K562 (cell line): ENCODE results near the gene TTC39C. TPM values are rescaled to one million over a fixed set of nuclear protein-coding genes. Genes with fewer than 3 reads are reported as not detected.

Experiments
- CSDE1 ChIP-seq, 2 experiments: fragments of 450-650 bp; IDR thresholded peaks; 2 replicates each; pipeline ENCODE4 v1.6.1; 2016; ENCODE audit warnings: mild to moderate bottlenecking in 1 of 2
- IRF2 ChIP-seq: sonication (generic); formaldehyde crosslinking; IDR thresholded peaks from 2 replicates; pipeline ENCODE4 v1.8.1; 2022; ENCODE audit warnings: mild to moderate bottlenecking, missing genetic modification reagents
- PHF20 ChIP-seq: fragments of 450-650 bp; IDR thresholded peaks from 2 replicates; pipeline ENCODE4 v1.6.1; 2018; ENCODE audit not compliant: partially characterized antibody
- ZNF184 ChIP-seq: sonication (generic); formaldehyde crosslinking; IDR thresholded peaks from 2 replicates; pipeline ENCODE4 v1.5.0; 2020; ENCODE audit warnings: missing genetic modification reagents
- polyA plus RNA-seq, 8 experiments: library from polyadenylated mRNA; depleted of rRNA in 4 of 8; stranded (reverse) in 5 of 8; unstranded in 3 of 8; fragments of >200 nt; fragmentation: Nextera tagmentation in 2 of 8; fragmentation: Illumina TruSeq in 1 of 8; extraction: Ambion mirVana in 2 of 8; extraction: Trizol in 1 of 8; gene quantifications; 2 replicates each; pipeline versions ENCODE4 v1.2.1 to v1.2.3, GENCODE V29; 2011 to 2014; ENCODE audit warnings: inconsistent platforms in 1 of 8, missing spikeins in 1 of 8
- total RNA-seq, 7 experiments: library from RNA; depleted of rRNA in 6 of 7; stranded (reverse); fragments of >200 nt in 6 of 7; fragmentation: Illumina TruSeq in 2 of 7; extraction: Trizol in 2 of 7; gene quantifications; 2 replicates each; pipeline versions ENCODE4 v1.2.1 to v1.2.3, GENCODE V29; 2011 to 2021; ENCODE audit warnings: low replicate concordance in 1 of 7
- TF ChIP-seq, protein P1 (sequence below): fragments of 250-450 bp; sonication (Bioruptor Pico); IDR thresholded peaks from 2 replicates; pipeline ENCODE4 v1.9.0; 2021; ENCODE audit warnings: mild to moderate bottlenecking, inconsistent platforms
- TF ChIP-seq, protein P2 (sequence below), 2 experiments: fragments of 150-350 bp in 1 of 2; IDR thresholded peaks; 2 replicates each; pipeline ENCODE4 v1.6.1; 2012 to 2016; ENCODE audit warnings: low read depth in 2 of 2, low read length in 2 of 2, mild to moderate bottlenecking in 1 of 2, moderate library complexity in 1 of 2

TTC39C gene
- total and polyA plus RNA-seq, 9 of the 15 experiments (the other 6 are each of a cell fraction or from before 2014, with no cell fraction given) = 0.01 to 0.58 (median 0.18) TPM; not detected in 5

DNA sequence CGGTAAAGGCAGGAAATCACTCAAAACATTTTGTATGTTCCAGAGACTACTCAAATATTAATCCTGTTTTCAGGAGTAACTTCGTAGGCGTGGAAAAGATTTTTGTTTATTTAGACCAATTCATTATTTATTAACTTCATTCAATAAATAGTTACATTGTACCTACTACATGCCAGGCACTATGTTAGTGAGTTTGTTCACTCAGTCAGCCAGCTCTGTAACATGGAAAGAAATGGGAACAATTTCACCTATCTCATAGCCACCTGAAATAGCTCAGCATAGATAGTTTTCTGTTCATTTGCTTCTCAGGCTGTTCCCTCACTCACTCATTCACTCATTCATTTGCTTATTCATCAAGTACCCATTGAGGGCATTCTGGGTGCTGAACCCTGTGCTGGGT, 34.6 kb downstream of the TTC39C start (continued):
- TF ChIP-seq, protein P1, sequence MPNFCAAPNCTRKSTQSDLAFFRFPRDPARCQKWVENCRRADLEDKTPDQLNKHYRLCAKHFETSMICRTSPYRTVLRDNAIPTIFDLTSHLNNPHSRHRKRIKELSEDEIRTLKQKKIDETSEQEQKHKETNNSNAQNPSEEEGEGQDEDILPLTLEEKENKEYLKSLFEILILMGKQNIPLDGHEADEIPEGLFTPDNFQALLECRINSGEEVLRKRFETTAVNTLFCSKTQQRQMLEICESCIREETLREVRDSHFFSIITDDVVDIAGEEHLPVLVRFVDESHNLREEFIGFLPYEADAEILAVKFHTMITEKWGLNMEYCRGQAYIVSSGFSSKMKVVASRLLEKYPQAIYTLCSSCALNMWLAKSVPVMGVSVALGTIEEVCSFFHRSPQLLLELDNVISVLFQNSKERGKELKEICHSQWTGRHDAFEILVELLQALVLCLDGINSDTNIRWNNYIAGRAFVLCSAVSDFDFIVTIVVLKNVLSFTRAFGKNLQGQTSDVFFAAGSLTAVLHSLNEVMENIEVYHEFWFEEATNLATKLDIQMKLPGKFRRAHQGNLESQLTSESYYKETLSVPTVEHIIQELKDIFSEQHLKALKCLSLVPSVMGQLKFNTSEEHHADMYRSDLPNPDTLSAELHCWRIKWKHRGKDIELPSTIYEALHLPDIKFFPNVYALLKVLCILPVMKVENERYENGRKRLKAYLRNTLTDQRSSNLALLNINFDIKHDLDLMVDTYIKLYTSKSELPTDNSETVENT (CRISPR knock-in tag) = no peak
- TF ChIP-seq CSDE1 (IDR thresholded peaks at IDR 0.05) (no peak), IRF2 (no peak), ZNF184 (CRISPR knock-in tag) (no peak), PHF20 (no peak)
- TF ChIP-seq, protein P2, sequence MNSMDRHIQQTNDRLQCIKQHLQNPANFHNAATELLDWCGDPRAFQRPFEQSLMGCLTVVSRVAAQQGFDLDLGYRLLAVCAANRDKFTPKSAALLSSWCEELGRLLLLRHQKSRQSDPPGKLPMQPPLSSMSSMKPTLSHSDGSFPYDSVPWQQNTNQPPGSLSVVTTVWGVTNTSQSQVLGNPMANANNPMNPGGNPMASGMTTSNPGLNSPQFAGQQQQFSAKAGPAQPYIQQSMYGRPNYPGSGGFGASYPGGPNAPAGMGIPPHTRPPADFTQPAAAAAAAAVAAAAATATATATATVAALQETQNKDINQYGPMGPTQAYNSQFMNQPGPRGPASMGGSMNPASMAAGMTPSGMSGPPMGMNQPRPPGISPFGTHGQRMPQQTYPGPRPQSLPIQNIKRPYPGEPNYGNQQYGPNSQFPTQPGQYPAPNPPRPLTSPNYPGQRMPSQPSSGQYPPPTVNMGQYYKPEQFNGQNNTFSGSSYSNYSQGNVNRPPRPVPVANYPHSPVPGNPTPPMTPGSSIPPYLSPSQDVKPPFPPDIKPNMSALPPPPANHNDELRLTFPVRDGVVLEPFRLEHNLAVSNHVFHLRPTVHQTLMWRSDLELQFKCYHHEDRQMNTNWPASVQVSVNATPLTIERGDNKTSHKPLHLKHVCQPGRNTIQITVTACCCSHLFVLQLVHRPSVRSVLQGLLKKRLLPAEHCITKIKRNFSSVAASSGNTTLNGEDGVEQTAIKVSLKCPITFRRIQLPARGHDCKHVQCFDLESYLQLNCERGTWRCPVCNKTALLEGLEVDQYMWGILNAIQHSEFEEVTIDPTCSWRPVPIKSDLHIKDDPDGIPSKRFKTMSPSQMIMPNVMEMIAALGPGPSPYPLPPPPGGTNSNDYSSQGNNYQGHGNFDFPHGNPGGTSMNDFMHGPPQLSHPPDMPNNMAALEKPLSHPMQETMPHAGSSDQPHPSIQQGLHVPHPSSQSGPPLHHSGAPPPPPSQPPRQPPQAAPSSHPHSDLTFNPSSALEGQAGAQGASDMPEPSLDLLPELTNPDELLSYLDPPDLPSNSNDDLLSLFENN (IDR thresholded peaks at IDR 0.05; ENCODE audit: low read depth in 2 of 2, low read length in 2 of 2) = no peak
